ENCODE data around the gene ROR2. TPM values are rescaled to one million over a fixed set of nuclear protein-coding genes. Genes with fewer than 3 reads are reported as not detected.

Gene ROR2
- total and polyA plus RNA-seq, 8 donors: 3.0 to 21.4 (median 9.8) TPM

DNA sequence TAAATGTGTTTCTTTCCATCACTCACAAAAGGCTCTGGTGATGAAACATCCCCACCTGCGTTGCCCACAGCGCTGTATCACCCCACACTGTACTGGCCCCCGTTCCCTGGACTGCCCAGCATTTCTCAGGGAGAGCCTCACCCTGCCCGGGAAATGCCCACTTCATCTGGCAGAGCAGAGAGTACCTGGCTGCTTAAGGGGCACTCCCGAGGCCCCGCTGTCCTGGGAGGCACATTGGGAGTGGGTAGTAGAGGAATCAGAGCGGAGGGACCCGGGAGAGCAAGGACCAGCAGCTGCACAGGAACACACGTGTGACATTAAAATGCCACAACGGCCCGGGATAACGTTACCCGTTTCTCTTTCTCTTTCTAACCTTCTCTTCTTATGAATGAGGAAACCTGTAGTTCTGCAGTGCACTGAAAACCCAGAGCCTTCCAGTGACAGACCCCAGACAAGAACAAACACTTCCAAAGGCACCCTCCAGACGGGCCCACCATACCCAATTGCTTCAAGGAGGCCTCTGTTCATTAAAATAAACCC lies 110.0 kb downstream of the ROR2 start:
- peak overlapping the region in 3 of 5 donors; percentile 56 to 87 (median 76) for H3K27ac ChIP-seq
- H3K4me3 ChIP-seq: no peak overlapping the region
- no peak for DNase-seq
- peaks cover 29 to 89% (median 58%) of the 10 kb centered on the region in 4 donors for H3K4me1 ChIP-seq
- no peaks in the 10 kb centered on the region for H3K9me3 ChIP-seq
- intact Hi-C loops (cut with DNase I; ENCODE audit: low total_unique reads): no loop called here
- 51 to 72% (median 70%) methylated on average over 14 of the region's 14 CpGs for WGBS, 5 donors
- H3K27me3 ChIP-seq: no peaks in the 10 kb centered on the region
- TF ChIP-seq EP300 (IDR thresholded peaks at IDR 0.05) (no peak), CTCF (IDR thresholded peaks at IDR 0.05) (no peak), POLR2AphosphoS5 (IDR thresholded peaks at IDR 0.05) (no peak), POLR2A (IDR thresholded peaks at IDR 0.05) (no peak)
- H3K36me3 ChIP-seq: no peaks in the 10 kb centered on the region

DNA sequence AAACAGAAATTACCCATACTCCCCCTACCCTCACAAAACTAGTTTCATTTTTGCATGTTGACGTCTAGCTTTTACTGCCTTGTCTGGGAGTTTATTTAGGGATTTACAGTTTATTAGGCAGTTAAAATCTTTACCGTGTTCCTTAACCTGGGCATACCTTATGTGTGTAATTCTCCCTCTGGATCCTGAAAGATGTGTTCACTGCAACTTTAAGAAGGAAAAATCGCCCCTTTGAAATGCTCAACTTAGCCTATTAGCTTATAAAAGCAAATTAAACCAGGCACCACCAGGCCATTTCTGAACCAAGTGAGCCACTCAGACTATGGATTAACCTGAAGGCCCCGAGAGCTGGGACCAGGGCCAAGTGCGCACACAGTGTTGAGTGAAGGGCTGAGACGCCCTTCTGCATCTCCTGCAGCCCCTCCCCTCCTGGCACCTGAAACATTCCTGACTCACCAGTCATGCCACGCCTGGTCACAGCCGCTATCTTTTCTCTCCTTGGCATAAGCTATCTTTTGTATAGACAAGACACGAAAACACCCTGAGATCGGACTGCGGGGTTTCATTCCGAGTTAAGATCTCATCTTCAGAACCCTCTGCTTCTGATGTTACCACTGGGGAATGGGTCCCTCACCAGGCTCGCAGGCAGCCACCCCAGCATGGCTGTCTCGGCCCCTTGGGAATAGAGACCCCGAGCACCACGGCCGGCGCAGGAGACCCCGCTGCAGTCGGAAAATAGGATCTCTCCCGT lies 111.9 kb downstream of the ROR2 start:
- peak; percentile 11 to 38 (median 32) for TF ChIP-seq POLR2AphosphoS5 (IDR thresholded peaks at IDR 0.05)
- no peak for TF ChIP-seq CTCF (IDR thresholded peaks at IDR 0.05)
- TF ChIP-seq EP300 (IDR thresholded peaks at IDR 0.05): no peak
- DNase-seq: peak; percentile 85 to 91
- intact Hi-C loops (cut with DNase I; ENCODE audit: low total_unique reads): no loop called here
- 34 to 45% (median 38%) methylated on average over 21 of the region's 21 CpGs for WGBS, 5 donors
- H3K4me3 ChIP-seq: peak overlapping the region; percentile 22 to 32 (median 25)
- peak overlapping the region in 4 of 5 donors; percentile 66 to 87 (median 74) for H3K27ac ChIP-seq
- no peaks in the 10 kb centered on the region for H3K9me3 ChIP-seq
- no peaks in the 10 kb centered on the region for H3K27me3 ChIP-seq
- no peaks in the 10 kb centered on the region for H3K36me3 ChIP-seq
- peaks cover 18 to 87% (median 53%) of the 10 kb centered on the region in 4 donors for H3K4me1 ChIP-seq

DNA sequence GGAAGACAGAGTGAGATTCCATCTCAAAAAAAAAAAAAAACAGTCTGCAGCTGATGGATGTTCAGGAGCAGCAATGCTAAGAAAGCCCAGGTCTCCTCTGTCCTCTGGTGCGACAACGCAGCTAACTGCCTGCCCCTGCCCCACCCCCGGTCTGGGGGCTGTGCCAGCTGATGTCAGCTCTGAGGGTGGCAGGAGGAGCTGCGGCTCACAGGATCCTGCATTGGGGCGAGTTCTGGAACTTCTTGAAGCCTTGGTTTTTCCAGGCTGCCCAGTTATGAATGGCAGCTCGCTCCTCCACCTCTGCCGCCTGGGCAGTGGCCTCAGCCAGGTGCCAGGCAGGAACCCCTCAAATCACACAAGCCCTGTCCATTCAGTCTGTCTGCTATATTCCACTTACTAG lies 113.5 kb downstream of the ROR2 start:
- no peaks in the 10 kb centered on the region for H3K36me3 ChIP-seq
- intact Hi-C loops (cut with DNase I; ENCODE audit: low total_unique reads): no loop called here
- no peak overlapping the region for H3K4me3 ChIP-seq
- TF ChIP-seq POLR2A (IDR thresholded peaks at IDR 0.05) (no peak), CTCF (IDR thresholded peaks at IDR 0.05) (no peak), POLR2AphosphoS5 (IDR thresholded peaks at IDR 0.05) (no peak), EP300 (IDR thresholded peaks at IDR 0.05) (no peak)
- H3K4me1 ChIP-seq: peaks cover 14 to 71% (median 45%) of the 10 kb centered on the region in 4 donors
- 59 to 73% (median 66%) methylated on average over 7 of the region's 7 CpGs for WGBS, 5 donors
- no peak for DNase-seq
- no peaks in the 10 kb centered on the region for H3K9me3 ChIP-seq
- no peaks in the 10 kb centered on the region for H3K27me3 ChIP-seq
- peak overlapping the region in 1 of 5 donors; percentile 87 for H3K27ac ChIP-seq

- peaks cover 14 to 65% (median 42%) of the 10 kb centered on the region in 4 donors for H3K4me1 ChIP-seq
- TF ChIP-seq POLR2A (IDR thresholded peaks at IDR 0.05) (no peak), POLR2AphosphoS5 (IDR thresholded peaks at IDR 0.05) (no peak), EP300 (IDR thresholded peaks at IDR 0.05) (no peak), CTCF (IDR thresholded peaks at IDR 0.05) (no peak)
- DNase-seq: no peak
- H3K36me3 ChIP-seq: no peaks in the 10 kb centered on the region
- no peaks in the 10 kb centered on the region for H3K9me3 ChIP-seq
- WGBS, 5 donors: 87 to 92% (median 90%) methylated on average over 7 of the region's 7 CpGs
- H3K27me3 ChIP-seq: no peaks in the 10 kb centered on the region
- H3K27ac ChIP-seq: peak overlapping the region in 1 of 5 donors; percentile 87
- H3K4me3 ChIP-seq: no peak overlapping the region
- intact Hi-C loops (cut with DNase I; ENCODE audit: low total_unique reads): no loop called here
These were observed 114.4 kb downstream of the ROR2 start for GRCh38 chr9:91835632-91836031.
